GM12865 (cell line): ENCODE data around the gene ANKRD1.
A peak's percentile ranks its signal among the peaks of the same experiment; 100 is the strongest.

ENCODE experiments used
- DNase-seq: peaks from one replicate; pipeline ENCODE4 v3.0.0; 2010; ENCODE audit warnings: low read depth
- H3K4me3 ChIP-seq: 2 replicates; pipeline ENCODE4 v1.5.1; 2011; ENCODE audit warnings: mild to moderate bottlenecking, low read depth, low read length, control low read depth
- CTCF ChIP-seq: IDR thresholded peaks from 2 replicates; pipeline ENCODE4 v1.5.1; 2011; ENCODE audit warnings: low read length, control low read depth, low read depth, inconsistent platforms; ENCODE audit not compliant: insufficient read depth; ENCODE audit errors: missing control alignments

ANKRD1 gene

GRCh38 chr10:90965720-90966119 is 44.8 kb upstream of the ANKRD1 start:
- no peak for DNase-seq
- no peak for TF ChIP-seq CTCF
- no peak overlapping the region for H3K4me3 ChIP-seq

GRCh38 chr10:90964781-90965465 is 44.0 kb upstream of the ANKRD1 start:
- TF ChIP-seq CTCF, result no peak
- DNase-seq, result no peak
- no peak overlapping the region for H3K4me3 ChIP-seq

GRCh38 chr10:90963331-90963730 is 42.4 kb upstream of the ANKRD1 start:
- H3K4me3 ChIP-seq, result no peak overlapping the region
- no peak for TF ChIP-seq CTCF
- no peak for DNase-seq

- DNase-seq, result peak; percentile 45
- no peak for TF ChIP-seq CTCF
- H3K4me3 ChIP-seq, result no peak overlapping the region
Observed at GRCh38 chr10:90960355-90960814, 39.5 kb upstream of the ANKRD1 start.

- DNase-seq, result no peak
- TF ChIP-seq CTCF, result no peak
- no peak overlapping the region for H3K4me3 ChIP-seq
Observed at GRCh38 chr10:90959826-90960225, 38.9 kb upstream of the ANKRD1 start.

GRCh38 chr10:90958781-90959180 is 37.9 kb upstream of the ANKRD1 start:
- TF ChIP-seq CTCF, result no peak
- no peak for DNase-seq
- H3K4me3 ChIP-seq, result no peak overlapping the region
